Keratinocyte (primary cell): ENCODE measurements around the gene NR1H2. TPM values are rescaled to one million over a fixed set of nuclear protein-coding genes. Genes with fewer than 3 reads are reported as not detected.

Experiments
- DNase-seq: peaks from one replicate; pipeline ENCODE4 v3.0.0-alpha.2; 2011; ENCODE audit warnings: low read depth, missing footprints, low spot score
- FAIRE-seq: peaks from 2 replicates; lab custom pipeline; 2011; peaks lifted over from hg19 to GRCh38; lab: Jason Lieb, UNC
- H2AFZ ChIP-seq: 2 replicates; pipeline ENCODE4 v1.6.0; 2012; ENCODE audit warnings: low read length, control low read depth, inconsistent platforms; ENCODE audit not compliant: control insufficient read depth
- H3K27ac ChIP-seq: 2 replicates; pipeline ENCODE4 v1.5.1; 2011; ENCODE audit warnings: low read length; ENCODE audit not compliant: control insufficient read depth, insufficient read depth
- H3K27me3 ChIP-seq: 3 replicates; pipeline ENCODE4 v1.6.0; 2011; ENCODE audit warnings: low read length; ENCODE audit not compliant: control insufficient read depth, insufficient read depth; ENCODE audit errors: extremely low read depth
- H3K36me3 ChIP-seq, 2 experiments: 2 replicates in 1 of 2; 3 replicates in 1 of 2; pipeline ENCODE4 v1.5.1; 2011; ENCODE audit warnings: low read length in 2 of 2, mild to moderate bottlenecking in 1 of 2; ENCODE audit not compliant: control insufficient read depth in 2 of 2, insufficient read depth in 2 of 2; ENCODE audit errors: extremely low read depth in 1 of 2
- H3K4me1 ChIP-seq: 3 replicates; pipeline ENCODE4 v1.5.1; 2011; ENCODE audit warnings: low read length; ENCODE audit not compliant: control insufficient read depth, insufficient read depth; ENCODE audit errors: extremely low read depth
- H3K4me2 ChIP-seq: 3 replicates; pipeline ENCODE4 v1.6.0; 2011; ENCODE audit warnings: low read depth, low read length; ENCODE audit not compliant: control insufficient read depth, insufficient read depth; ENCODE audit errors: extremely low read depth
- H3K4me3 ChIP-seq, 3 experiments: fragments of 200-600 bp in 1 of 3; sonication (generic) in 1 of 3; 2 replicates in 2 of 3; 3 replicates in 1 of 3; pipeline ENCODE4 v1.5.1; 2011 to 2016; ENCODE audit warnings: low read length in 3 of 3, mild to moderate bottlenecking in 3 of 3, control low read depth in 2 of 3, inconsistent platforms in 1 of 3, low read depth in 1 of 3, mixed read lengths in 1 of 3, mixed run types in 1 of 3, moderate library complexity in 1 of 3; ENCODE audit not compliant: control insufficient read depth in 2 of 3, insufficient read depth in 2 of 3; ENCODE audit errors: extremely low read depth in 1 of 3
- H3K79me2 ChIP-seq: 2 replicates; pipeline ENCODE4 v1.6.0; 2012; ENCODE audit warnings: low read length; ENCODE audit not compliant: control insufficient read depth, insufficient read depth
- H3K9ac ChIP-seq: 3 replicates; pipeline ENCODE4 v1.6.0; 2011; ENCODE audit warnings: low read length; ENCODE audit not compliant: control insufficient read depth, insufficient read depth; ENCODE audit errors: extremely low read depth
- H3K9me1 ChIP-seq: 3 replicates; pipeline ENCODE4 v1.6.0; 2011; ENCODE audit warnings: low read length; ENCODE audit not compliant: control insufficient read depth, insufficient read depth; ENCODE audit errors: extremely low read depth
- H3K9me3 ChIP-seq: 2 replicates; pipeline ENCODE4 v1.5.1; 2012; ENCODE audit warnings: low read depth, low read length; ENCODE audit not compliant: control insufficient read depth
- H4K20me1 ChIP-seq: 3 replicates; pipeline ENCODE4 v1.6.0; 2011; ENCODE audit warnings: low read length; ENCODE audit not compliant: control insufficient read depth, insufficient read depth; ENCODE audit errors: extremely low read depth
- EZH2 ChIP-seq: IDR thresholded peaks from one replicate; pipeline ENCODE4 v1.6.1; 2012; ENCODE audit warnings: inconsistent platforms, mild to moderate bottlenecking, low read length, moderate library complexity
- dilution Hi-C: fragments of 300-500 bp; cut with MboI; formaldehyde crosslinking; loops from one replicate; pipeline ENCODE4 v1.7.0; 2020; ENCODE audit warnings: low sequenced_read_pairs; ENCODE audit not compliant: extremely low pct_ligation_motif_present
- polyA plus RNA-seq, 5 experiments: library from polyadenylated mRNA; depleted of rRNA in 3 of 5; stranded (reverse) in 3 of 5; stranded (forward) in 1 of 5; unstranded in 1 of 5; fragments of >200 nt; gene quantifications; 1 replicate in 1 of 5; 2 replicates in 3 of 5; 3 replicates in 1 of 5; pipeline versions ENCODE4 v1.2.1 to v1.2.3, GENCODE V29; 2011 to 2012; ENCODE audit warnings: missing spikeins in 2 of 5, low read depth in 1 of 5, low replicate concordance in 1 of 5
- TF ChIP-seq, protein P1 (sequence below), 3 experiments: IDR thresholded peaks in 1 of 3; conservative IDR thresholded peaks in 1 of 3; optimal IDR thresholded peaks in 1 of 3; 2 replicates in 2 of 3; 3 replicates in 1 of 3; pipeline versions ENCODE3 to v1.5.1; 2011; ENCODE audit warnings: low read length in 3 of 3, mild to moderate bottlenecking in 3 of 3, moderate library complexity in 2 of 3, control low read depth in 1 of 3, inconsistent platforms in 1 of 3; ENCODE audit not compliant: insufficient read depth in 2 of 3; ENCODE audit errors: extremely low read depth in 1 of 3

Gene NR1H2
- polyA plus RNA-seq, 1 donor (not counting 4 experiments of a cell fraction or from before 2014, with no cell fraction given), result 19.5 TPM

DNA sequence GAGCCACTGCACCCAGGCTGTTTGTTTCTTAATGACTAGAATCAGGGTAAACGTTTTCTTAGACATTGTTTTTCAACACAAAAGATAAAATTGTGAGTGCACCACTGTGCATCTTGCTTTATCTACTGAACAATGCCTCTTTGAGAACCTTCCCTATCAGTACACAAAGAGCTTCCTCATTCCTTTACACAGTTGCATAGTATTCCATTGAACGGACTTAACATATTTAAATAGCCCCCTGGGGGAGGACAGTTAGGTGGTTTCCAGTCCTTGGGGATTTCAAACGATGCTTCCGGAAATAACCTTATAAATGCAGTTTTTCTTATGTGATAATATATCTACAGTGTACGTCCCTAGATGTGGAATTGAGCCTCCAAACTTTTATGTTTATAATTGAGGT, 16.5 kb downstream of the NR1H2 start:
- dilution Hi-C loops, result no loop called here
- no peak overlapping the region for H3K9ac ChIP-seq
- no peak overlapping the region for H2AFZ ChIP-seq
- H3K79me2 ChIP-seq, result peaks cover 32% of the 10 kb centered on the region
- no peak for TF ChIP-seq EZH2
- TF ChIP-seq, protein P1, sequence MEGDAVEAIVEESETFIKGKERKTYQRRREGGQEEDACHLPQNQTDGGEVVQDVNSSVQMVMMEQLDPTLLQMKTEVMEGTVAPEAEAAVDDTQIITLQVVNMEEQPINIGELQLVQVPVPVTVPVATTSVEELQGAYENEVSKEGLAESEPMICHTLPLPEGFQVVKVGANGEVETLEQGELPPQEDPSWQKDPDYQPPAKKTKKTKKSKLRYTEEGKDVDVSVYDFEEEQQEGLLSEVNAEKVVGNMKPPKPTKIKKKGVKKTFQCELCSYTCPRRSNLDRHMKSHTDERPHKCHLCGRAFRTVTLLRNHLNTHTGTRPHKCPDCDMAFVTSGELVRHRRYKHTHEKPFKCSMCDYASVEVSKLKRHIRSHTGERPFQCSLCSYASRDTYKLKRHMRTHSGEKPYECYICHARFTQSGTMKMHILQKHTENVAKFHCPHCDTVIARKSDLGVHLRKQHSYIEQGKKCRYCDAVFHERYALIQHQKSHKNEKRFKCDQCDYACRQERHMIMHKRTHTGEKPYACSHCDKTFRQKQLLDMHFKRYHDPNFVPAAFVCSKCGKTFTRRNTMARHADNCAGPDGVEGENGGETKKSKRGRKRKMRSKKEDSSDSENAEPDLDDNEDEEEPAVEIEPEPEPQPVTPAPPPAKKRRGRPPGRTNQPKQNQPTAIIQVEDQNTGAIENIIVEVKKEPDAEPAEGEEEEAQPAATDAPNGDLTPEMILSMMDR (optimal IDR thresholded peaks at IDR 0.05 in 1 of 3, IDR thresholded peaks at IDR 0.05 in 1 of 3, conservative IDR thresholded peaks at IDR 0.05 in 1 of 3; ENCODE audit: extremely low read depth in 1 of 3, insufficient read depth in 2 of 3, low read length in 3 of 3), result no peak
- no peak for DNase-seq
- H4K20me1 ChIP-seq, result no peaks in the 10 kb centered on the region
- peaks cover 0 to 9% of the 10 kb centered on the region in 2 experiments for H3K36me3 ChIP-seq
- no peak overlapping the region for H3K27ac ChIP-seq
- H3K27me3 ChIP-seq, result no peaks in the 10 kb centered on the region
- H3K4me1 ChIP-seq, result no peaks in the 10 kb centered on the region
- no peaks in the 10 kb centered on the region for H3K9me1 ChIP-seq
- H3K9me3 ChIP-seq, result no peaks in the 10 kb centered on the region
- H3K4me2 ChIP-seq, result no peak overlapping the region
- no peak for FAIRE-seq
- no peak overlapping the region for H3K4me3 ChIP-seq

DNA sequence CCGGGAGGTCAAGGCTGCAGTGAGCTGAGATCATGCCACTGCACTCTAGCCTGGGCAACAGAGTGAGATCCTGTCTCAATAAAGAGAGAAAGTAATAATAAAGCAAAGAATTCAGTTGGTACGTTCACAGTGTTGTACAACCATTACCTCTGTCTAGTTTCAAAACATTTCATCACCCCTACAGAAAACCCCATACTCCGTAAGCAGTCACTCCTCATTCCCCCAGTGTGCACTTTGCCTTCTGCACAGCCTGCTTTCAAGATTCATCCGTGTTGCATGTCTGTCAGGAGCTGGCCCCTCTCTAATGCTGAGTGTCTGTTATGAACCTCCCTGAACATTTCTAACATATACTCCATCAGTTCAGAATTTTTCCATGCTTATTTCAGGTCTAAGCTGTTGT, 17.3 kb downstream of the NR1H2 start:
- no peak overlapping the region for H3K4me2 ChIP-seq
- FAIRE-seq, result no peak
- H3K36me3 ChIP-seq, result peaks cover 0 to 6% of the 10 kb centered on the region in 2 experiments
- H3K27ac ChIP-seq, result no peak overlapping the region
- H3K4me1 ChIP-seq, result no peaks in the 10 kb centered on the region
- TF ChIP-seq EZH2, result no peak
- TF ChIP-seq, protein P1 (optimal IDR thresholded peaks at IDR 0.05 in 1 of 3, IDR thresholded peaks at IDR 0.05 in 1 of 3, conservative IDR thresholded peaks at IDR 0.05 in 1 of 3; ENCODE audit: extremely low read depth in 1 of 3, insufficient read depth in 2 of 3, low read length in 3 of 3), result no peak
- H3K27me3 ChIP-seq, result no peaks in the 10 kb centered on the region
- H4K20me1 ChIP-seq, result no peaks in the 10 kb centered on the region
- dilution Hi-C loops, result no loop called here
- no peak overlapping the region for H3K9ac ChIP-seq
- DNase-seq, result no peak
- H3K9me3 ChIP-seq, result no peaks in the 10 kb centered on the region
- no peaks in the 10 kb centered on the region for H3K9me1 ChIP-seq
- H3K79me2 ChIP-seq, result peaks cover 30% of the 10 kb centered on the region
- no peak overlapping the region for H2AFZ ChIP-seq
- H3K4me3 ChIP-seq, result no peak overlapping the region
